K562 (cell line): ENCODE data around the gene PTGER4. TPM values are rescaled to one million over a fixed set of nuclear protein-coding genes. Genes with fewer than 3 reads are reported as not detected.

ENCODE experiments used
- ATAC-seq: fragments of 200-7000 bp; cut with Tn5 transposase; 3 replicates; pipeline ENCODE4 v1.9.1; 2020; ENCODE audit warnings: moderate library complexity
- BruUV-seq: library from RNA; stranded (reverse); fragments of 400-500 nt; replicated peaks from 2 replicates; lab custom pipeline; 2021; lab: Mats Ljungman, UMichigan
- CTCF ChIA-PET: fragments of 300-600 bp; formaldehyde crosslinking; extraction: SDS; loops from one replicate; lab custom pipeline; 2021; ENCODE audit warnings: low intra/inter-chr PET ratio; lab: Yijun Ruan, JAX
- POLR2A ChIA-PET: fragments of 300-600, 350-650 bp; sonication (Branson Sonifier 250); formaldehyde crosslinking; extraction: SDS; loops from one replicate; lab custom pipeline; 2021; ENCODE audit warnings: antibody characterized with exemption, inconsistent platforms; lab: Yijun Ruan, JAX
- DNase-seq, 4 experiments: peaks; one replicate each; pipeline versions ENCODE4 v3.0.0 to v3.0.0-alpha.2; 2011 to 2018; ENCODE audit warnings: low spot score in 3 of 4, mixed read lengths in 3 of 4; ENCODE audit errors: extremely low read depth in 1 of 4
- FAIRE-seq: peaks from 2 replicates; lab custom pipeline; 2011; peaks lifted over from hg19 to GRCh38; lab: Jason Lieb, UNC
- H2AFZ ChIP-seq: 2 replicates; pipeline ENCODE4 v1.6.0; 2011; ENCODE audit warnings: low read depth, low read length, control low read depth, inconsistent platforms
- H3K27ac ChIP-seq: fragments of 200-600 bp; 3 replicates; pipeline ENCODE4 v1.8.0; 2011; ENCODE audit warnings: low read depth, mild to moderate bottlenecking, control low read depth, inconsistent platforms, low read length, moderate library complexity, mixed read lengths; ENCODE audit errors: extremely low read depth
- H3K27me3 ChIP-seq, 2 experiments: fragments of 300-600 bp in 1 of 2; 2 replicates in 1 of 2; 3 replicates in 1 of 2; pipeline versions ENCODE4 v1.6.0 to v1.8.0; 2011; ENCODE audit warnings: inconsistent platforms in 2 of 2, low read length in 2 of 2, mild to moderate bottlenecking in 1 of 2, mixed read lengths in 1 of 2, moderate library complexity in 1 of 2; ENCODE audit not compliant: control insufficient read depth in 2 of 2, insufficient read depth in 2 of 2
- H3K36me3 ChIP-seq: fragments of 300-600 bp; 3 replicates; pipeline ENCODE4 v1.8.0; 2011; ENCODE audit warnings: mild to moderate bottlenecking, low read length, inconsistent platforms; ENCODE audit not compliant: control insufficient read depth, insufficient read depth
- H3K4me1 ChIP-seq, 2 experiments: fragments of 200-600 bp in 1 of 2; replicated peaks in 1 of 2; 2 replicates in 1 of 2; 3 replicates in 1 of 2; pipeline versions ENCODE4 v1.5.1 to v1.8.0; 2011; ENCODE audit warnings: inconsistent platforms in 2 of 2, low read length in 2 of 2, mild to moderate bottlenecking in 1 of 2, mixed read lengths in 1 of 2, moderate library complexity in 1 of 2; ENCODE audit not compliant: control insufficient read depth in 2 of 2, insufficient read depth in 2 of 2
- H3K4me2 ChIP-seq: 2 replicates; pipeline ENCODE4 v1.6.1; 2011; ENCODE audit warnings: low read length, control low read depth, inconsistent platforms, mixed read lengths; ENCODE audit not compliant: insufficient read depth
- H3K4me3 ChIP-seq: fragments of 200-600 bp; sonication (generic), shearing (Covaris generic); 2 replicates; pipeline ENCODE4 v1.5.1; 2016; ENCODE audit warnings: control low read depth, inconsistent platforms
- H3K79me2 ChIP-seq: fragments of 200-600 bp; 3 replicates; pipeline ENCODE4 v1.8.0; 2011; ENCODE audit warnings: low read length, inconsistent platforms; ENCODE audit not compliant: control insufficient read depth, insufficient read depth
- H3K9ac ChIP-seq, 2 experiments: 2 replicates each; pipeline versions ENCODE4 v1.6.0 to v1.6.1; 2011; ENCODE audit warnings: low read depth in 2 of 2, low read length in 2 of 2, control low read depth in 1 of 2, inconsistent platforms in 1 of 2, mild to moderate bottlenecking in 1 of 2, mixed read lengths in 1 of 2; ENCODE audit not compliant: insufficient read depth in 1 of 2
- H3K9me1 ChIP-seq: one replicate; pipeline ENCODE4 v1.6.0; 2011; ENCODE audit warnings: inconsistent platforms, mild to moderate bottlenecking, low read length, moderate library complexity; ENCODE audit not compliant: control insufficient read depth, insufficient read depth
- H3K9me3 ChIP-seq: replicated peaks from 2 replicates; pipeline ENCODE4 v1.5.1; 2011; ENCODE audit warnings: low read depth, low read length, inconsistent platforms; ENCODE audit not compliant: control insufficient read depth, insufficient read depth
- H4K20me1 ChIP-seq: replicated peaks from 2 replicates; pipeline ENCODE4 v1.6.1; 2011; ENCODE audit warnings: low read length, inconsistent platforms, mixed read lengths; ENCODE audit not compliant: control insufficient read depth, insufficient read depth
- ARHGAP35 ChIP-seq: fragments of 450-650 bp; IDR thresholded peaks from 2 replicates; pipeline ENCODE4 v1.6.1; 2018; ENCODE audit not compliant: partially characterized antibody
- CHD4 ChIP-seq: fragments of 200-600 bp; sonication (generic); IDR thresholded peaks from 3 replicates; pipeline ENCODE4 v1.6.1; 2012; ENCODE audit warnings: low read depth, mild to moderate bottlenecking, mixed read lengths, low read length, inconsistent platforms; ENCODE audit not compliant: insufficient read depth, insufficient replicate concordance, poor library complexity, severe bottlenecking
- MAFG ChIP-seq: fragments of 450-650 bp; conservative IDR thresholded peaks from 2 replicates; pipeline ENCODE4 v1.6.1; 2016; ENCODE audit warnings: missing genetic modification characterization, missing compliant biosample characterization
- MTA1 ChIP-seq: fragments of 450-650 bp; IDR thresholded peaks from 2 replicates; pipeline ENCODE4 v1.6.1; 2017; ENCODE audit warnings: borderline replicate concordance
- NFRKB ChIP-seq: fragments of 450-650 bp; IDR thresholded peaks from 2 replicates; pipeline ENCODE4 v1.6.1; 2016; ENCODE audit warnings: low read depth
- NUFIP1 ChIP-seq: fragments of 450-650 bp; IDR thresholded peaks from 2 replicates; pipeline ENCODE4 v1.6.1; 2018; ENCODE audit not compliant: partially characterized antibody
- RCOR1 ChIP-seq, 2 experiments: IDR thresholded peaks; 2 replicates each; pipeline ENCODE4 v1.6.1; 2012; ENCODE audit warnings: low read depth in 2 of 2, low read length in 2 of 2, borderline replicate concordance in 1 of 2, improper control_type of control experiment in 1 of 2
- TCF3 ChIP-seq: sonication (generic); formaldehyde crosslinking; IDR thresholded peaks from 2 replicates; pipeline ENCODE4 v1.4.0; 2020; ENCODE audit warnings: mild to moderate bottlenecking, missing genetic modification reagents
- USF1 ChIP-seq: sonication (generic); formaldehyde crosslinking; IDR thresholded peaks from 2 replicates; pipeline ENCODE4 v1.9.0; 2022; ENCODE audit warnings: mild to moderate bottlenecking, missing genetic modification reagents
- ZEB2 ChIP-seq: fragments of 450-650 bp; IDR thresholded peaks from 2 replicates; pipeline ENCODE4 v1.6.1; 2016
- WGBS: fragments of 100-300 bp; shearing (Covaris generic); methylation state at CpG from one replicate; pipeline ENCODE4 v1.1.6; 2016; ENCODE audit warnings: low coverage, mixed read lengths; ENCODE audit not compliant: insufficient coverage; ENCODE audit errors: missing lambda C conversion rate; 5-methylcytosine and 5-hydroxymethylcytosine counted together
- in situ Hi-C: fragments of 300-500 bp; cut with MboI; formaldehyde crosslinking; loops from 4 replicates; pipeline ENCODE4 v1.15.0; 2018; ENCODE audit warnings: inconsistent platforms, mixed read lengths
- intact Hi-C: fragments of 100-400 bp; cut with micrococcal nuclease; formaldehyde crosslinking; loops from 2 replicates; pipeline ENCODE4 v1.14.2; 2022
- polyA plus RNA-seq, 8 experiments: library from polyadenylated mRNA; depleted of rRNA in 4 of 8; stranded (reverse) in 5 of 8; unstranded in 3 of 8; fragments of >200 nt; fragmentation: Nextera tagmentation in 2 of 8; fragmentation: Illumina TruSeq in 1 of 8; extraction: Ambion mirVana in 2 of 8; extraction: Trizol in 1 of 8; gene quantifications; 2 replicates each; pipeline versions ENCODE4 v1.2.1 to v1.2.3, GENCODE V29; 2011 to 2014; ENCODE audit warnings: inconsistent platforms in 1 of 8, missing spikeins in 1 of 8
- total RNA-seq, 7 experiments: library from RNA; depleted of rRNA in 6 of 7; stranded (reverse); fragments of >200 nt in 6 of 7; fragmentation: Illumina TruSeq in 2 of 7; extraction: Trizol in 2 of 7; gene quantifications; 2 replicates each; pipeline versions ENCODE4 v1.2.1 to v1.2.3, GENCODE V29; 2011 to 2021; ENCODE audit warnings: low replicate concordance in 1 of 7
- TF ChIP-seq, protein P1 (sequence below): sonication (generic); formaldehyde crosslinking; IDR thresholded peaks from 2 replicates; pipeline ENCODE4 v1.8.1; 2023; ENCODE audit warnings: missing genetic modification reagents, mild to moderate bottlenecking, borderline replicate concordance
- TF ChIP-seq, protein P2 (sequence below): fragments of 250-450 bp; sonication (Bioruptor Pico); IDR thresholded peaks from 2 replicates; pipeline ENCODE4 v1.4.0; 2020; ENCODE audit warnings: mild to moderate bottlenecking
- TF ChIP-seq, protein P3 (sequence below): fragments of 200-800 bp; sonication (Bioruptor generic); IDR thresholded peaks from 2 replicates; pipeline ENCODE4 v1.6.1; 2017; ENCODE audit warnings: missing genetic modification characterization, missing compliant biosample characterization

Gene PTGER4
- total and polyA plus RNA-seq, 9 of the 15 experiments (the other 6 are each of a cell fraction or from before 2014, with no cell fraction given): 0.31 TPM; not detected in 8

DNA sequence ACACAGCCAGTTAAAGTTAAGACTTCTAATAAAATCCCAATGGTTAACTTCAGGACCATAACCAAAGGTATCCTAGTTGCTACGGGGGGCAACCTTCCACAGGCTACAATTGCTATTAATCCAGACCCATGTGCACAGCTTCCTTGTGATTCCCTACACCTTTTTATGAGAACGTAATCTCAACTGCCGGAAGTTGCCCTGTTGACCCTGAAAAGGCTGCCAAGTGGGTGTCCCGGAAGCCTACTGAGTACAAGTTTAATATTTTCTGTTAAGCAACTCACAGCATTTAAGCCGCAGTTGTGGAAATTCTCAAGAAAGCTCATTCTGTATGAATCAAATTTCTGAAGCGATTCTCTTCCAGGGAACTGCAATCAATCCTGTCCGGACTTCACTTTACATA lies 48.5 kb upstream of the PTGER4 start (continued):
- TF ChIP-seq, protein P1, sequence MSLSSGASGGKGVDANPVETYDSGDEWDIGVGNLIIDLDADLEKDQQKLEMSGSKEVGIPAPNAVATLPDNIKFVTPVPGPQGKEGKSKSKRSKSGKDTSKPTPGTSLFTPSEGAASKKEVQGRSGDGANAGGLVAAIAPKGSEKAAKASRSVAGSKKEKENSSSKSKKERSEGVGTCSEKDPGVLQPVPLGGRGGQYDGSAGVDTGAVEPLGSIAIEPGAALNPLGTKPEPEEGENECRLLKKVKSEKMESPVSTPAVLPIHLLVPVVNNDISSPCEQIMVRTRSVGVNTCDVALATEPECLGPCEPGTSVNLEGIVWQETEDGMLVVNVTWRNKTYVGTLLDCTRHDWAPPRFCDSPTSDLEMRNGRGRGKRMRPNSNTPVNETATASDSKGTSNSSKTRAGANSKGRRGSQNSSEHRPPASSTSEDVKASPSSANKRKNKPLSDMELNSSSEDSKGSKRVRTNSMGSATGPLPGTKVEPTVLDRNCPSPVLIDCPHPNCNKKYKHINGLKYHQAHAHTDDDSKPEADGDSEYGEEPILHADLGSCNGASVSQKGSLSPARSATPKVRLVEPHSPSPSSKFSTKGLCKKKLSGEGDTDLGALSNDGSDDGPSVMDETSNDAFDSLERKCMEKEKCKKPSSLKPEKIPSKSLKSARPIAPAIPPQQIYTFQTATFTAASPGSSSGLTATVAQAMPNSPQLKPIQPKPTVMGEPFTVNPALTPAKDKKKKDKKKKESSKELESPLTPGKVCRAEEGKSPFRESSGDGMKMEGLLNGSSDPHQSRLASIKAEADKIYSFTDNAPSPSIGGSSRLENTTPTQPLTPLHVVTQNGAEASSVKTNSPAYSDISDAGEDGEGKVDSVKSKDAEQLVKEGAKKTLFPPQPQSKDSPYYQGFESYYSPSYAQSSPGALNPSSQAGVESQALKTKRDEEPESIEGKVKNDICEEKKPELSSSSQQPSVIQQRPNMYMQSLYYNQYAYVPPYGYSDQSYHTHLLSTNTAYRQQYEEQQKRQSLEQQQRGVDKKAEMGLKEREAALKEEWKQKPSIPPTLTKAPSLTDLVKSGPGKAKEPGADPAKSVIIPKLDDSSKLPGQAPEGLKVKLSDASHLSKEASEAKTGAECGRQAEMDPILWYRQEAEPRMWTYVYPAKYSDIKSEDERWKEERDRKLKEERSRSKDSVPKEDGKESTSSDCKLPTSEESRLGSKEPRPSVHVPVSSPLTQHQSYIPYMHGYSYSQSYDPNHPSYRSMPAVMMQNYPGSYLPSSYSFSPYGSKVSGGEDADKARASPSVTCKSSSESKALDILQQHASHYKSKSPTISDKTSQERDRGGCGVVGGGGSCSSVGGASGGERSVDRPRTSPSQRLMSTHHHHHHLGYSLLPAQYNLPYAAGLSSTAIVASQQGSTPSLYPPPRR: no peak
- TF ChIP-seq, all 486 proteins: peak for 0

GRCh38 chr5:40634154-40634553 lies 45.6 kb upstream of the PTGER4 start:
- CTCF ChIA-PET: no interaction called here
- Histone ChIP-seq H2AFZ (no peak overlapping the region), H3K9me1 (no peaks in the 10 kb centered on the region), H3K79me2 (no peaks in the 10 kb centered on the region), H3K27me3 (no peaks in the 10 kb centered on the region), H3K27ac (no peak overlapping the region), H3K4me3 (no peak overlapping the region), H3K4me1 (no peaks in the 10 kb centered on the region), H4K20me1 (no peaks in the 10 kb centered on the region), H3K9me3 (no peaks in the 10 kb centered on the region), H3K36me3 (no peaks in the 10 kb centered on the region), H3K4me2 (no peak overlapping the region), H3K9ac (no peak overlapping the region)
- DNase-seq (no peak), ATAC-seq (no peak), FAIRE-seq (no peak)
- in situ Hi-C loops (no loop called here), intact Hi-C loops (no loop called here)
- no TSS peak for BruUV-seq
- POLR2A ChIA-PET: interaction anchor here (0.6 kb wide), 1 partner anchor 17 kb away, joined by 3 read pairs; no protein-coding TSS in a partner anchor
- 0% methylated on average over 3 of the region's 3 CpGs for WGBS
- no peak for TF ChIP-seq NUFIP1
- no peak for TF ChIP-seq MTA1
- TF ChIP-seq MAFG (tag): no peak
- TF ChIP-seq USF1 (CRISPR knock-in tag): no peak
- TF ChIP-seq ARHGAP35: no peak
- no peak for TF ChIP-seq RCOR1 (IDR thresholded peaks at IDR 0.05; ENCODE audit: borderline replicate concordance in 1 of 2, low read depth in 2 of 2, low read length in 2 of 2)
- no peak for TF ChIP-seq ZEB2
- TF ChIP-seq, protein P2, sequence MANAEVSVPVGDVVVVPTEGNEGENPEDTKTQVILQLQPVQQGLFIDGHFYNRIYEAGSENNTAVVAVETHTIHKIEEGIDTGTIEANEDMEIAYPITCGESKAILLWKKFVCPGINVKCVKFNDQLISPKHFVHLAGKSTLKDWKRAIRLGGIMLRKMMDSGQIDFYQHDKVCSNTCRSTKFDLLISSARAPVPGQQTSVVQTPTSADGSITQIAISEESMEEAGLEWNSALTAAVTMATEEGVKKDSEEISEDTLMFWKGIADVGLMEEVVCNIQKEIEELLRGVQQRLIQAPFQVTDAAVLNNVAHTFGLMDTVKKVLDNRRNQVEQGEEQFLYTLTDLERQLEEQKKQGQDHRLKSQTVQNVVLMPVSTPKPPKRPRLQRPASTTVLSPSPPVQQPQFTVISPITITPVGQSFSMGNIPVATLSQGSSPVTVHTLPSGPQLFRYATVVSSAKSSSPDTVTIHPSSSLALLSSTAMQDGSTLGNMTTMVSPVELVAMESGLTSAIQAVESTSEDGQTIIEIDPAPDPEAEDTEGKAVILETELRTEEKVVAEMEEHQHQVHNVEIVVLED: no peak
- no peak for TF ChIP-seq NFRKB
- TF ChIP-seq CHD4: no peak
- TF ChIP-seq, protein P3, sequence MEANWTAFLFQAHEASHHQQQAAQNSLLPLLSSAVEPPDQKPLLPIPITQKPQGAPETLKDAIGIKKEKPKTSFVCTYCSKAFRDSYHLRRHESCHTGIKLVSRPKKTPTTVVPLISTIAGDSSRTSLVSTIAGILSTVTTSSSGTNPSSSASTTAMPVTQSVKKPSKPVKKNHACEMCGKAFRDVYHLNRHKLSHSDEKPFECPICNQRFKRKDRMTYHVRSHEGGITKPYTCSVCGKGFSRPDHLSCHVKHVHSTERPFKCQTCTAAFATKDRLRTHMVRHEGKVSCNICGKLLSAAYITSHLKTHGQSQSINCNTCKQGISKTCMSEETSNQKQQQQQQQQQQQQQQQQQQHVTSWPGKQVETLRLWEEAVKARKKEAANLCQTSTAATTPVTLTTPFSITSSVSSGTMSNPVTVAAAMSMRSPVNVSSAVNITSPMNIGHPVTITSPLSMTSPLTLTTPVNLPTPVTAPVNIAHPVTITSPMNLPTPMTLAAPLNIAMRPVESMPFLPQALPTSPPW (CRISPR knock-in tag): no peak
- TF ChIP-seq TCF3 (CRISPR knock-in tag): no peak
